Measurements from ENCODE around the gene PHF21B.

- no peak for TF ChIP-seq PKNOX1 (IDR thresholded peaks at IDR 0.05)
- TF ChIP-seq NFRKB (IDR thresholded peaks at IDR 0.05) = no peak
- TF ChIP-seq SP1 (IDR thresholded peaks at IDR 0.05) = no peak
- no peak for TF ChIP-seq SUZ12 (IDR thresholded peaks at IDR 0.05)
- no peak for TF ChIP-seq L3MBTL2 (conservative IDR thresholded peaks at IDR 0.05)
- no peak for TF ChIP-seq FOXA1 (IDR thresholded peaks at IDR 0.05)
- no peak for TF ChIP-seq FOXM1 (IDR thresholded peaks at IDR 0.05; ENCODE audit: borderline replicate concordance)
- no peak for TF ChIP-seq ZNF384 (IDR thresholded peaks at IDR 0.05)
Observed at GRCh38 chr22:44964722-44965078, 45.1 kb downstream of the PHF21B start.

All from HEK293T (cell line).